ENCODE data around the gene KDELR3. TPM values are rescaled to one million over a fixed set of nuclear protein-coding genes. Genes with fewer than 3 reads are reported as not detected.

KDELR3 gene
- polyA plus RNA-seq, 3 donors, result not detected

GRCh38 chr22:38481162-38481870 is 13.4 kb downstream of the KDELR3 start:
- H3K4me3 Mint-ChIP-seq, result no peak overlapping the region
- intact Hi-C loops (cut with micrococcal nuclease), result no loop called here
- H2AFZ ChIP-seq (ENCODE audit: insufficient read depth, low read depth, low read length, poor library complexity, severe bottlenecking), result no peak overlapping the region

DNA sequence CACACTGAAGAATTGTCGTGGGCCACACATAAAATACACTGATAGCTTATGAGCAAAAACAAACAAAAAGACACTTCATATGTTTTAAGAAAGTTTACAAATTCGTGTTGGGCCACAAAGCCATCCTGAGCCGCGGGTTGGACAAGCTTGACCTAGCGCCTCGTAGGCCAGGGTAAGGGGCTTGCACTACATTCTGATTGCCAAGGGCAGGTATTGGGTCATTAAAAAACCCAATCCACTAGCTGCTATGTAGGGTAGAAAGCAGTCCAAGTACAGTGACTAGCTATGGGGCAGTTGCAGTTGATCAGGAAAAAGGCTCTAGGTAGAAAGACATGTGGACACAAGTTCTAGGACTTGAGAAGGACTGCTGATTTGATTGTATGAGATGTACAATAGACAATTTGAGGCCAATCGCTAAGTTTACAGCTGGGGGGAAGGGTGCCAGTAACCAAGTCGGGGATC is 14.0 kb downstream of the KDELR3 start:
- Histone ChIP-seq H3K4me2 (replicated peaks; ENCODE audit: extremely low read depth, low read length, poor library complexity, severe bottlenecking) (no peak overlapping the region), H3K9ac (ENCODE audit: insufficient read depth, low read length, poor library complexity, severe bottlenecking) (no peak overlapping the region), H3K36me3 (replicated peaks in 1 of 2; ENCODE audit: control insufficient read depth in 1 of 2, insufficient read depth in 2 of 2, low read length in 2 of 2) (peaks cover 56 to 69% of the 10 kb centered on the region in 2 donors), H3K9me3 (replicated peaks in 1 of 2; ENCODE audit: control insufficient read depth in 1 of 2, insufficient read depth in 1 of 2, low read length in 2 of 2) (no peaks in the 10 kb centered on the region), H4K20me1 (ENCODE audit: insufficient read depth, low read length) (peaks cover 67% of the 10 kb centered on the region), H2AFZ (ENCODE audit: insufficient read depth, low read depth, low read length, poor library complexity, severe bottlenecking) (no peak overlapping the region), H3K27ac (ENCODE audit: low read depth in 1 of 2, low read length in 2 of 2) (peak overlapping the region in 1 of 2 donors; percentile 36), H3K27me3 (ENCODE audit: control insufficient read depth in 2 of 2, insufficient read depth in 2 of 2, low read length in 2 of 2) (no peaks in the 10 kb centered on the region), H3K4me1 (ENCODE audit: control insufficient read depth in 1 of 2, insufficient read depth in 2 of 2, low read length in 2 of 2) (no peaks in the 10 kb centered on the region), H3K79me2 (ENCODE audit: insufficient read depth, low read length) (no peaks in the 10 kb centered on the region), H3K4me3 (replicated peaks in 1 of 3; ENCODE audit: low read depth in 2 of 3, low read length in 3 of 3) (no peak overlapping the region)
- no peak for DNase-seq
- Mint-ChIP-seq H3K36me3 (peaks cover 56 to 65% of the 10 kb centered on the region in 2 donors), H3K27ac (peak overlapping the region in 3 of 7 donors; percentile 55 to 68 (median 57)), H3K4me3 (no peak overlapping the region), H3K9me3 (no peaks in the 10 kb centered on the region), H3K4me1 (no peaks in the 10 kb centered on the region), H3K27me3 (ENCODE audit: low read depth in 3 of 3) (peaks cover 0 to 3% (median 2%) of the 10 kb centered on the region in 3 donors)
- 100% methylated on average over 1 of the region's 8 CpGs for WGBS (ENCODE audit: insufficient coverage)
- intact Hi-C loops (cut with micrococcal nuclease), result no loop called here
- TF ChIP-seq CTCF (IDR thresholded peaks at IDR 0.05), result no peak

More at GRCh38 chr22:38481162-38481870, 13.4 kb downstream of the KDELR3 start:
- no peak for DNase-seq
- Histone ChIP-seq H3K4me1 (ENCODE audit: control insufficient read depth in 1 of 2, insufficient read depth in 2 of 2, low read length in 2 of 2) (no peaks in the 10 kb centered on the region), H3K4me2 (replicated peaks; ENCODE audit: extremely low read depth, low read length, poor library complexity, severe bottlenecking) (no peak overlapping the region), H3K9ac (ENCODE audit: insufficient read depth, low read length, poor library complexity, severe bottlenecking) (no peak overlapping the region), H4K20me1 (ENCODE audit: insufficient read depth, low read length) (peaks cover 61% of the 10 kb centered on the region), H3K4me3 (replicated peaks in 1 of 3; ENCODE audit: low read depth in 2 of 3, low read length in 3 of 3) (no peak overlapping the region), H3K27me3 (ENCODE audit: control insufficient read depth in 2 of 2, insufficient read depth in 2 of 2, low read length in 2 of 2) (no peaks in the 10 kb centered on the region), H3K36me3 (replicated peaks in 1 of 2; ENCODE audit: control insufficient read depth in 1 of 2, insufficient read depth in 2 of 2, low read length in 2 of 2) (peaks cover 50 to 63% of the 10 kb centered on the region in 2 donors), H3K9me3 (replicated peaks in 1 of 2; ENCODE audit: control insufficient read depth in 1 of 2, insufficient read depth in 1 of 2, low read length in 2 of 2) (no peaks in the 10 kb centered on the region), H3K27ac (ENCODE audit: low read depth in 1 of 2, low read length in 2 of 2) (peak overlapping the region in 1 of 2 donors; percentile 36), H3K79me2 (ENCODE audit: insufficient read depth, low read length) (no peaks in the 10 kb centered on the region)
- Mint-ChIP-seq H3K9me3 (no peaks in the 10 kb centered on the region), H3K27ac (peak overlapping the region in 2 of 7 donors; percentile 8 to 80), H3K4me1 (no peaks in the 10 kb centered on the region), H3K36me3 (peaks cover 51 to 59% of the 10 kb centered on the region in 2 donors), H3K27me3 (ENCODE audit: low read depth in 3 of 3) (peaks cover 2 to 3% (median 2%) of the 10 kb centered on the region in 3 donors)
- 100% methylated on average over 1 of the region's 3 CpGs for WGBS (ENCODE audit: insufficient coverage)
- no peak for TF ChIP-seq CTCF (IDR thresholded peaks at IDR 0.05)
